Measurements from ENCODE around the gene WNT7A.

DNA sequence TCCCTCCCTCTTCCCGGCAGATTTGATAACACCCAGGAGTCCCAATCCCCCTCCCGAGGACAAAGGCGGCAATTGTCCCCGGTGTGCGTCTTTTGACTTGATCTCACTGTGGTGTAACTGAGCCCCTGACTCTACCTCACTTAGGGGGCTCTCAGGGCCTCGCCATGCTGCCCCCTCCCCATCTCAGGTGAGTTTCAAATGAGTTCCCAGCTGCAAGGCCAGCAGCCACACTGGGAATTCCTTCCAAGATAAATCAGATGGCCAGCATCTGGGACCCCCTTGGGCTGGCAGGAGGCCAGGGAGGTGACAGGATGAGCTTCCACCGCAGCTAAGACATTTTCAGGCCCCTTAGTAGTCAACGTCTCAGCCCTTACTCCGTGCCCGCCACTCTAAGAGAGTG, 35.0 kb downstream of the WNT7A start:
- TF ChIP-seq EZH2 (IDR thresholded peaks at IDR 0.05) (no peak), ZNF274 (IDR thresholded peaks at IDR 0.05; ENCODE audit: low read depth, low read length) (no peak), SIN3A (IDR thresholded peaks at IDR 0.05; ENCODE audit: low read depth) (no peak), POLR2AphosphoS5 (IDR thresholded peaks at IDR 0.05; ENCODE audit: low read depth, low read length) (no peak), POLR2A (IDR thresholded peaks at IDR 0.05; ENCODE audit: borderline replicate concordance, extremely low read depth, insufficient read depth, insufficient read length) (no peak), CEBPB (IDR thresholded peaks at IDR 0.05; ENCODE audit: low read depth) (no peak), EZH2phosphoT487 (IDR thresholded peaks at IDR 0.05; ENCODE audit: borderline replicate concordance) (no peak)
- TF ChIP-seq, protein P1, sequence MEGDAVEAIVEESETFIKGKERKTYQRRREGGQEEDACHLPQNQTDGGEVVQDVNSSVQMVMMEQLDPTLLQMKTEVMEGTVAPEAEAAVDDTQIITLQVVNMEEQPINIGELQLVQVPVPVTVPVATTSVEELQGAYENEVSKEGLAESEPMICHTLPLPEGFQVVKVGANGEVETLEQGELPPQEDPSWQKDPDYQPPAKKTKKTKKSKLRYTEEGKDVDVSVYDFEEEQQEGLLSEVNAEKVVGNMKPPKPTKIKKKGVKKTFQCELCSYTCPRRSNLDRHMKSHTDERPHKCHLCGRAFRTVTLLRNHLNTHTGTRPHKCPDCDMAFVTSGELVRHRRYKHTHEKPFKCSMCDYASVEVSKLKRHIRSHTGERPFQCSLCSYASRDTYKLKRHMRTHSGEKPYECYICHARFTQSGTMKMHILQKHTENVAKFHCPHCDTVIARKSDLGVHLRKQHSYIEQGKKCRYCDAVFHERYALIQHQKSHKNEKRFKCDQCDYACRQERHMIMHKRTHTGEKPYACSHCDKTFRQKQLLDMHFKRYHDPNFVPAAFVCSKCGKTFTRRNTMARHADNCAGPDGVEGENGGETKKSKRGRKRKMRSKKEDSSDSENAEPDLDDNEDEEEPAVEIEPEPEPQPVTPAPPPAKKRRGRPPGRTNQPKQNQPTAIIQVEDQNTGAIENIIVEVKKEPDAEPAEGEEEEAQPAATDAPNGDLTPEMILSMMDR (IDR thresholded peaks at IDR 0.05 in 2 of 3, conservative IDR thresholded peaks at IDR 0.05 in 1 of 3; ENCODE audit: borderline replicate concordance in 1 of 3, insufficient read depth in 1 of 3, low read depth in 2 of 3, low read length in 2 of 3), result no peak
- TF ChIP-seq, protein P2, sequence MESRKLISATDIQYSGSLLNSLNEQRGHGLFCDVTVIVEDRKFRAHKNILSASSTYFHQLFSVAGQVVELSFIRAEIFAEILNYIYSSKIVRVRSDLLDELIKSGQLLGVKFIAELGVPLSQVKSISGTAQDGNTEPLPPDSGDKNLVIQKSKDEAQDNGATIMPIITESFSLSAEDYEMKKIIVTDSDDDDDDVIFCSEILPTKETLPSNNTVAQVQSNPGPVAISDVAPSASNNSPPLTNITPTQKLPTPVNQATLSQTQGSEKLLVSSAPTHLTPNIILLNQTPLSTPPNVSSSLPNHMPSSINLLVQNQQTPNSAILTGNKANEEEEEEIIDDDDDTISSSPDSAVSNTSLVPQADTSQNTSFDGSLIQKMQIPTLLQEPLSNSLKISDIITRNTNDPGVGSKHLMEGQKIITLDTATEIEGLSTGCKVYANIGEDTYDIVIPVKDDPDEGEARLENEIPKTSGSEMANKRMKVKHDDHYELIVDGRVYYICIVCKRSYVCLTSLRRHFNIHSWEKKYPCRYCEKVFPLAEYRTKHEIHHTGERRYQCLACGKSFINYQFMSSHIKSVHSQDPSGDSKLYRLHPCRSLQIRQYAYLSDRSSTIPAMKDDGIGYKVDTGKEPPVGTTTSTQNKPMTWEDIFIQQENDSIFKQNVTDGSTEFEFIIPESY (IDR thresholded peaks at IDR 0.05; ENCODE audit: extremely low read depth, insufficient replicate concordance, low read length), result no peak
